Neural progenitor cell (in vitro differentiated cells): ENCODE data around the gene S1PR3. TPM values are rescaled to one million over a fixed set of nuclear protein-coding genes. Genes with fewer than 3 reads are reported as not detected.

Experiments used
- DNase-seq: peaks from one replicate; pipeline ENCODE4 v3.0.0-alpha.2; 2016; ENCODE audit warnings: low spot score
- H2AFZ ChIP-seq: fragments of 200-600 bp; sonication (generic); replicated peaks from 2 replicates; pipeline ENCODE4 v1.6.1; 2016; ENCODE audit warnings: antibody characterized with exemption
- H3F3A ChIP-seq: fragments of 200-600 bp; sonication (generic); 2 replicates; pipeline ENCODE4 v1.6.1; 2016; ENCODE audit warnings: antibody characterized with exemption, low read depth
- H3K27ac ChIP-seq: fragments of 200-600 bp; sonication (generic); 2 replicates; pipeline ENCODE4 v1.5.1; 2016; ENCODE audit warnings: mild to moderate bottlenecking
- H3K27me3 ChIP-seq: fragments of 200-600 bp; sonication (generic); 2 replicates; pipeline ENCODE4 v1.6.1; 2016; ENCODE audit warnings: mild to moderate bottlenecking, moderate library complexity
- H3K36me3 ChIP-seq: fragments of 200-600 bp; sonication (generic); 2 replicates; pipeline ENCODE4 v1.5.1; 2016
- H3K4me1 ChIP-seq: fragments of 200-600 bp; sonication (generic); 2 replicates; pipeline ENCODE4 v1.6.1; 2016; ENCODE audit warnings: mixed run types
- H3K4me2 ChIP-seq: fragments of 200-600 bp; sonication (generic); 2 replicates; pipeline ENCODE4 v1.6.1; 2016
- H3K4me3 ChIP-seq: fragments of 200-600 bp; sonication (generic); 2 replicates; pipeline ENCODE4 v1.5.1; 2016
- H3K79me2 ChIP-seq: fragments of 200-600 bp; sonication (generic); 2 replicates; pipeline ENCODE4 v1.6.1; 2016; ENCODE audit warnings: low read depth
- H3K9ac ChIP-seq: fragments of 200-600 bp; sonication (generic); 2 replicates; pipeline ENCODE4 v1.6.1; 2016
- H3K9me3 ChIP-seq: fragments of 200-600 bp; sonication (generic); 2 replicates; pipeline ENCODE4 v1.5.1; 2016; ENCODE audit warnings: low read depth
- H4K20me1 ChIP-seq: fragments of 200-600 bp; sonication (generic); 2 replicates; pipeline ENCODE4 v1.6.1; 2016; ENCODE audit warnings: low read depth
- H3K27ac Mint-ChIP-seq: 3 replicates; pipeline ENCODE4 v1.8.0; 2021; ENCODE audit warnings: mixed read lengths
- H3K27me3 Mint-ChIP-seq: 2 replicates; pipeline ENCODE4 v1.8.0; 2022; ENCODE audit warnings: low read depth, mild to moderate bottlenecking, inconsistent platforms, moderate library complexity, mixed read lengths; ENCODE audit not compliant: insufficient read depth
- H3K36me3 Mint-ChIP-seq: 3 replicates; pipeline ENCODE4 v1.8.0; 2021; ENCODE audit warnings: mixed read lengths
- H3K4me1 Mint-ChIP-seq: 3 replicates; pipeline ENCODE4 v1.8.0; 2021; ENCODE audit warnings: mixed read lengths
- H3K4me3 Mint-ChIP-seq: 3 replicates; pipeline ENCODE4 v1.8.0; 2021; ENCODE audit warnings: mild to moderate bottlenecking, moderate library complexity, mixed read lengths
- H3K9me3 Mint-ChIP-seq: 3 replicates; pipeline ENCODE4 v1.8.0; 2020; ENCODE audit warnings: mixed read lengths
- EZH2 ChIP-seq: fragments of 200-600 bp; sonication (generic); IDR thresholded peaks from 2 replicates; pipeline ENCODE4 v1.6.1; 2017; ENCODE audit warnings: antibody characterized with exemption, mild to moderate bottlenecking, moderate library complexity
- EZH2phosphoT487 ChIP-seq: fragments of 200-600 bp; sonication (generic); IDR thresholded peaks from 2 replicates; pipeline ENCODE4 v1.6.1; 2017; ENCODE audit warnings: antibody characterized with exemption
- total RNA-seq: library from RNA; depleted of rRNA; stranded (reverse); fragments of >200 nt; gene quantifications from 2 replicates; pipeline ENCODE4 v1.2.3, GENCODE V29; 2015; ENCODE audit warnings: low replicate concordance
- TF ChIP-seq, protein P1 (sequence below): fragments of 200-600 bp; sonication (generic); IDR thresholded peaks from 2 replicates; pipeline ENCODE4 v1.5.1; 2017; ENCODE audit warnings: antibody characterized with exemption, mild to moderate bottlenecking

S1PR3 gene
- total RNA-seq, 1 donor from 2014 or later, result 21.6 TPM

DNA sequence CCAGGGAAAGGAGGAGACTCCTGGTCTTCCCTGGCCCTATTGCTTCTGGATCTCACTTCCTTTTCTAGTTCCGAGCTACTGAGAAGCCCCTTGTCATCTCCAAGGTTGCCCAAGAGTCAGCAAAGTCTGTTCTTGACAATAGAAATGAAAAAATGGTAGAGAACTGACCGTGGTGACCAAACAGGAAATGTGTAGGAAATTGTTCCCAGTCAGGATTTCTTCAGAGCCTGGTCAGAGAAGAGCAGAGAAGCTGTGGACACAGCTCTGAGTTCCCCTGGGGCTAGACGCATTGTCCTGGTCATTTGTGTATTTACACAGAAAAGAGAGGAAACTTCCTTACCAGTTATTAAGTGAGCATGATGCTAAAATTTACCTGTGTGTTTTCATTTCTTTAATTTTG, 35.6 kb downstream of the S1PR3 start:
- no peak overlapping the region for H3K9ac ChIP-seq
- no peak overlapping the region for H3K27ac ChIP-seq
- no peak overlapping the region for H3K4me3 ChIP-seq
- H3K9me3 Mint-ChIP-seq, result peaks cover 21% of the 10 kb centered on the region
- peaks cover 17% of the 10 kb centered on the region for H3K4me1 Mint-ChIP-seq
- no peaks in the 10 kb centered on the region for H3K9me3 ChIP-seq
- no peaks in the 10 kb centered on the region for H4K20me1 ChIP-seq
- no peaks in the 10 kb centered on the region for H3K79me2 ChIP-seq
- H2AFZ ChIP-seq, result no peak overlapping the region
- H3K4me2 ChIP-seq, result no peak overlapping the region
- peaks cover 52% of the 10 kb centered on the region for H3K36me3 Mint-ChIP-seq
- H3F3A ChIP-seq, result no peaks in the 10 kb centered on the region
- H3K27me3 Mint-ChIP-seq, result no peaks in the 10 kb centered on the region
- H3K4me1 ChIP-seq, result no peaks in the 10 kb centered on the region
- no peak overlapping the region for H3K27ac Mint-ChIP-seq
- H3K27me3 ChIP-seq, result no peaks in the 10 kb centered on the region
- H3K4me3 Mint-ChIP-seq, result no peak overlapping the region
- H3K36me3 ChIP-seq, result no peaks in the 10 kb centered on the region
- TF ChIP-seq, protein P1, sequence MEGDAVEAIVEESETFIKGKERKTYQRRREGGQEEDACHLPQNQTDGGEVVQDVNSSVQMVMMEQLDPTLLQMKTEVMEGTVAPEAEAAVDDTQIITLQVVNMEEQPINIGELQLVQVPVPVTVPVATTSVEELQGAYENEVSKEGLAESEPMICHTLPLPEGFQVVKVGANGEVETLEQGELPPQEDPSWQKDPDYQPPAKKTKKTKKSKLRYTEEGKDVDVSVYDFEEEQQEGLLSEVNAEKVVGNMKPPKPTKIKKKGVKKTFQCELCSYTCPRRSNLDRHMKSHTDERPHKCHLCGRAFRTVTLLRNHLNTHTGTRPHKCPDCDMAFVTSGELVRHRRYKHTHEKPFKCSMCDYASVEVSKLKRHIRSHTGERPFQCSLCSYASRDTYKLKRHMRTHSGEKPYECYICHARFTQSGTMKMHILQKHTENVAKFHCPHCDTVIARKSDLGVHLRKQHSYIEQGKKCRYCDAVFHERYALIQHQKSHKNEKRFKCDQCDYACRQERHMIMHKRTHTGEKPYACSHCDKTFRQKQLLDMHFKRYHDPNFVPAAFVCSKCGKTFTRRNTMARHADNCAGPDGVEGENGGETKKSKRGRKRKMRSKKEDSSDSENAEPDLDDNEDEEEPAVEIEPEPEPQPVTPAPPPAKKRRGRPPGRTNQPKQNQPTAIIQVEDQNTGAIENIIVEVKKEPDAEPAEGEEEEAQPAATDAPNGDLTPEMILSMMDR, result no peak
- TF ChIP-seq EZH2phosphoT487 (no peak), EZH2 (no peak)
- DNase-seq, result no peak

DNA sequence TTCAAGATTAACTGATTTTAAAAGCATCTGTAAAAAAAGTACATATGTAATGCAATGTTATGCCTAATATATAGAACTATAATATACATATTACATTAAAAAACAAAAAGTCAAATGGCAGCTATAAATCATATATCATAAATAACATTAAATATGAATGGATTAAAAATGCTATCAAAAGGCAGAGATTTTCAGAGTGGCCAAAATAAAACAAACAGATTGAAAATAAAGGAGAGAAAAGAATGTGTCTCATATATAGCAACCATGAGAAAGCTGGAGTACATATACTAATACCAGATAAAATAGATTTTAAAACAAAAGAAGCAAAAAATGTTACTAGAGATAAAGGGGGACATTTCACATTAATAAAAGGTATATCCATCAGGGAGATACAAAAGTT, 38.5 kb downstream of the S1PR3 start:
- Histone ChIP-seq H3K4me2 (no peak overlapping the region), H3K27ac (no peak overlapping the region), H3F3A (no peaks in the 10 kb centered on the region), H3K9me3 (no peaks in the 10 kb centered on the region), H3K4me3 (no peak overlapping the region), H3K79me2 (no peaks in the 10 kb centered on the region), H4K20me1 (no peaks in the 10 kb centered on the region), H3K9ac (no peak overlapping the region), H3K4me1 (no peaks in the 10 kb centered on the region), H3K27me3 (no peaks in the 10 kb centered on the region), H3K36me3 (no peaks in the 10 kb centered on the region), H2AFZ (no peak overlapping the region)
- TF ChIP-seq, protein P1, result no peak
- TF ChIP-seq EZH2 (no peak), EZH2phosphoT487 (no peak)
- H3K36me3 Mint-ChIP-seq, result peaks cover 68% of the 10 kb centered on the region
- H3K9me3 Mint-ChIP-seq, result peaks cover 28% of the 10 kb centered on the region
- H3K4me1 Mint-ChIP-seq, result no peaks in the 10 kb centered on the region
- no peak for DNase-seq
- H3K4me3 Mint-ChIP-seq, result no peak overlapping the region
- no peak overlapping the region for H3K27ac Mint-ChIP-seq
- H3K27me3 Mint-ChIP-seq, result no peaks in the 10 kb centered on the region

DNA sequence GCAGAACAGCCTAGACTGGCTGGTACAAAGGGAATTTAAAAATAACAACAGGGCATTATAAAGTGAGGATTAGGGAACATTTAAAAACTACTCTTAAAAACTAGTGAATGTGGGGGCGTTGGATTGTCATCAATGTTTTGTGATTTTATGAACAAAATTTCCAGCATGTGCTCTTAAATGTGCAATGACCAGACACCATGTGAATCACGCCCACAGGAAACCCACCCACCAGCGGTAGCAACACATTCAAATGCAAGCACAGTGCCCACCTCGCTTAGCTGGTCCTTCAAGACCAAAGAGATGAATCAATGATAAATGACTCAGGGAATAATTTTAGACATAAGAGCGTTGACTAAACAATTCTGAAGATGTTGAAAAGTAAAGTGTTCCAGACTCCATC, 40.9 kb downstream of the S1PR3 start:
- H3K4me3 ChIP-seq, result no peak overlapping the region
- H4K20me1 ChIP-seq, result no peaks in the 10 kb centered on the region
- no peaks in the 10 kb centered on the region for H3K27me3 ChIP-seq
- H3K79me2 ChIP-seq, result no peaks in the 10 kb centered on the region
- Mint-ChIP-seq H3K27me3 (no peaks in the 10 kb centered on the region), H3K4me1 (no peaks in the 10 kb centered on the region), H3K36me3 (peaks cover 66% of the 10 kb centered on the region), H3K4me3 (no peak overlapping the region), H3K27ac (no peak overlapping the region), H3K9me3 (peaks cover 28% of the 10 kb centered on the region)
- H3K4me2 ChIP-seq, result no peak overlapping the region
- H3K9me3 ChIP-seq, result no peaks in the 10 kb centered on the region
- H3K27ac ChIP-seq, result no peak overlapping the region
- TF ChIP-seq EZH2phosphoT487 (no peak), EZH2 (no peak)
- TF ChIP-seq, protein P1, result no peak
- DNase-seq, result no peak
- H3K36me3 ChIP-seq, result no peaks in the 10 kb centered on the region
- no peak overlapping the region for H3K9ac ChIP-seq
- no peak overlapping the region for H2AFZ ChIP-seq
- no peaks in the 10 kb centered on the region for H3F3A ChIP-seq
- H3K4me1 ChIP-seq, result no peaks in the 10 kb centered on the region

DNA sequence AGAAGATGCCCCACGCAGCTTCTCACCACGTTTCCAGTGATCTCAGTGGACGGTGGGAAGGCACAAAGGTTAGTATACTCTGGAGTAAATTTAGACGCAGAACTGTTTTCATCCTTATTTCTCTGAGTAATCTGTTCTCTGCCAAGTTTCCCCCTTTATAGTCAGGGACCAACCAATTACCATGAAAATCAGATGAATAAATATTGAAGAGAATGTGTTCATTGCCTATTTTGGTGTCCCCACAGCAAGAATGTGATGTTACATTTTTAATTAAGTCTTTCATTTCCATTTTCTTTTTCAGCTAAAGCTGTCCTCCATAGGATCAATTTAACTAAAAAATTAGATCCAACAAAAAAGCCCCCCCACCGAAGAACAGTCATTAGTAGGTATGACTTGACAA, 41.4 kb downstream of the S1PR3 start:
- H3K4me3 Mint-ChIP-seq, result no peak overlapping the region

More for the DNA sequence above, 41.4 kb downstream of the S1PR3 start:
- Mint-ChIP-seq H3K27me3 (no peaks in the 10 kb centered on the region), H3K36me3 (peaks cover 65% of the 10 kb centered on the region), H3K4me1 (no peaks in the 10 kb centered on the region), H3K9me3 (peaks cover 28% of the 10 kb centered on the region), H3K27ac (no peak overlapping the region)
- Histone ChIP-seq H3F3A (no peaks in the 10 kb centered on the region), H4K20me1 (no peaks in the 10 kb centered on the region), H3K4me3 (no peak overlapping the region), H3K27ac (no peak overlapping the region), H3K36me3 (no peaks in the 10 kb centered on the region), H3K9me3 (no peaks in the 10 kb centered on the region), H3K27me3 (no peaks in the 10 kb centered on the region), H2AFZ (no peak overlapping the region), H3K9ac (no peak overlapping the region), H3K4me1 (no peaks in the 10 kb centered on the region), H3K79me2 (no peaks in the 10 kb centered on the region), H3K4me2 (no peak overlapping the region)
- TF ChIP-seq, protein P1, result no peak
- TF ChIP-seq EZH2phosphoT487 (no peak), EZH2 (no peak)
- DNase-seq, result no peak
